ES-I3 (cell line): Measurements from ENCODE around the gene SUN2.

ENCODE experiments used
- H3K36me3 ChIP-seq: 2 replicates; pipeline ENCODE4 v1.6.1; 2013; ENCODE audit warnings: mild to moderate bottlenecking, low read length, control low read depth, moderate library complexity; ENCODE audit not compliant: insufficient read depth
- H3K4me1 ChIP-seq: 2 replicates; pipeline ENCODE4 v1.6.1; 2013; ENCODE audit warnings: mild to moderate bottlenecking, control low read depth, low read length; ENCODE audit not compliant: insufficient read depth
- H3K9ac ChIP-seq: 2 replicates; pipeline ENCODE4 v1.6.1; 2013; ENCODE audit warnings: low read depth, mild to moderate bottlenecking, low read length, moderate library complexity
- H3K9me3 ChIP-seq: 2 replicates; pipeline ENCODE4 v1.6.1; 2013; ENCODE audit warnings: mild to moderate bottlenecking, low read length, moderate library complexity; ENCODE audit not compliant: control insufficient read depth, insufficient read depth

The SUN2 gene

GRCh38 chr22:38788021-38788816 lies 32.4 kb upstream of the SUN2 start:
- H3K9ac ChIP-seq: no peak overlapping the region
- H3K36me3 ChIP-seq: no peaks in the 10 kb centered on the region
- H3K9me3 ChIP-seq: no peaks in the 10 kb centered on the region
- H3K4me1 ChIP-seq: peaks cover 5% of the 10 kb centered on the region; the same call in 1 of the 2 replicates

GRCh38 chr22:38786631-38787030 lies 30.8 kb upstream of the SUN2 start:
- Histone ChIP-seq H3K9ac (no peak overlapping the region), H3K9me3 (no peaks in the 10 kb centered on the region), H3K4me1 (peaks cover 9% of the 10 kb centered on the region; the same call in 1 of the 2 replicates), H3K36me3 (no peaks in the 10 kb centered on the region)

- H3K9me3 ChIP-seq: no peaks in the 10 kb centered on the region
- H3K4me1 ChIP-seq: peaks cover 9% of the 10 kb centered on the region; the same call in 1 of the 2 replicates
- H3K9ac ChIP-seq: no peak overlapping the region
- no peaks in the 10 kb centered on the region for H3K36me3 ChIP-seq
Measured at GRCh38 chr22:38784856-38785255, 29.1 kb upstream of the SUN2 start.

- Histone ChIP-seq H3K4me1 (peaks cover 9% of the 10 kb centered on the region; the same call in 1 of the 2 replicates), H3K36me3 (no peaks in the 10 kb centered on the region), H3K9me3 (no peaks in the 10 kb centered on the region), H3K9ac (no peak overlapping the region)
Measured at GRCh38 chr22:38784035-38784434, 28.2 kb upstream of the SUN2 start.

- H3K4me1 ChIP-seq: peaks cover 9% of the 10 kb centered on the region; the same call in 1 of the 2 replicates
- no peaks in the 10 kb centered on the region for H3K9me3 ChIP-seq
- no peaks in the 10 kb centered on the region for H3K36me3 ChIP-seq
- H3K9ac ChIP-seq: no peak overlapping the region
Measured at GRCh38 chr22:38783095-38783615, 27.4 kb upstream of the SUN2 start.

- H3K36me3 ChIP-seq: no peaks in the 10 kb centered on the region
- no peak overlapping the region for H3K9ac ChIP-seq
- peaks cover 9% of the 10 kb centered on the region; the same call in 1 of the 2 replicates for H3K4me1 ChIP-seq
- H3K9me3 ChIP-seq: no peaks in the 10 kb centered on the region
Measured at GRCh38 chr22:38782402-38783094, 26.8 kb upstream of the SUN2 start.

GRCh38 chr22:38781033-38781432 lies 25.2 kb upstream of the SUN2 start:
- Histone ChIP-seq H3K9ac (no peak overlapping the region), H3K36me3 (no peaks in the 10 kb centered on the region), H3K4me1 (peaks cover 9% of the 10 kb centered on the region; the same call in 1 of the 2 replicates), H3K9me3 (no peaks in the 10 kb centered on the region)

- Histone ChIP-seq H3K36me3 (no peaks in the 10 kb centered on the region), H3K9me3 (no peaks in the 10 kb centered on the region), H3K9ac (no peak overlapping the region), H3K4me1 (peaks cover 15% of the 10 kb centered on the region; the same call in 1 of the 2 replicates)
Measured at GRCh38 chr22:38777087-38777671, 21.4 kb upstream of the SUN2 start.

- Histone ChIP-seq H3K4me1 (peaks cover 14% of the 10 kb centered on the region; the same call in 1 of the 2 replicates), H3K36me3 (no peaks in the 10 kb centered on the region), H3K9ac (no peak overlapping the region), H3K9me3 (no peaks in the 10 kb centered on the region)
Measured at GRCh38 chr22:38776086-38776485, 20.3 kb upstream of the SUN2 start.

GRCh38 chr22:38775656-38776055 lies 19.9 kb upstream of the SUN2 start:
- peaks cover 14% of the 10 kb centered on the region; the same call in 1 of the 2 replicates for H3K4me1 ChIP-seq
- H3K36me3 ChIP-seq: no peaks in the 10 kb centered on the region
- no peaks in the 10 kb centered on the region for H3K9me3 ChIP-seq
- H3K9ac ChIP-seq: no peak overlapping the region

GRCh38 chr22:38774496-38775166 lies 18.8 kb upstream of the SUN2 start:
- Histone ChIP-seq H3K9me3 (no peaks in the 10 kb centered on the region), H3K9ac (no peak overlapping the region), H3K4me1 (peaks cover 14% of the 10 kb centered on the region; the same call in 1 of the 2 replicates), H3K36me3 (no peaks in the 10 kb centered on the region)

- Histone ChIP-seq H3K36me3 (no peaks in the 10 kb centered on the region), H3K4me1 (peaks cover 14% of the 10 kb centered on the region; the same call in 1 of the 2 replicates)
Measured at GRCh38 chr22:38773363-38773946, 17.7 kb upstream of the SUN2 start.

GRCh38 chr22:38772623-38772873 lies 16.8 kb upstream of the SUN2 start:
- no peak overlapping the region for H3K9ac ChIP-seq
- H3K36me3 ChIP-seq: no peaks in the 10 kb centered on the region
- H3K9me3 ChIP-seq: no peaks in the 10 kb centered on the region
- peaks cover 14% of the 10 kb centered on the region; the same call in 1 of the 2 replicates for H3K4me1 ChIP-seq

More at GRCh38 chr22:38773363-38773946, 17.7 kb upstream of the SUN2 start:
- no peak overlapping the region for H3K9ac ChIP-seq
- no peaks in the 10 kb centered on the region for H3K9me3 ChIP-seq
